Fibroblast of lung (primary cell): ENCODE data around the gene SAP30. TPM values are rescaled to one million over a fixed set of nuclear protein-coding genes. Genes with fewer than 3 reads are reported as not detected.

Source experiments
- DNase-seq, 2 donors: peaks; one replicate each; pipeline versions ENCODE4 v3.0.0 to v3.0.0-alpha.2; 2010; ENCODE audit warnings: low read depth in 2 of 2
- H2AFZ ChIP-seq: 2 replicates; pipeline ENCODE4 v1.5.1; 2012; ENCODE audit warnings: low read length, control low read depth, inconsistent platforms
- H3K27ac ChIP-seq: 2 replicates; pipeline ENCODE4 v1.5.1; 2011; ENCODE audit warnings: low read length, control low read depth; ENCODE audit not compliant: insufficient read depth
- H3K27me3 ChIP-seq: 2 replicates; pipeline ENCODE4 v1.5.1; 2011; ENCODE audit warnings: mild to moderate bottlenecking, low read length; ENCODE audit not compliant: control insufficient read depth, insufficient read depth
- H3K36me3 ChIP-seq: 2 replicates; pipeline ENCODE4 v1.5.1; 2011; ENCODE audit warnings: low read length; ENCODE audit not compliant: control insufficient read depth, insufficient read depth
- H3K4me1 ChIP-seq: 2 replicates; pipeline ENCODE4 v1.5.1; 2011; ENCODE audit warnings: low read length; ENCODE audit not compliant: control insufficient read depth, insufficient read depth; ENCODE audit errors: extremely low read depth
- H3K4me2 ChIP-seq: 2 replicates; pipeline ENCODE4 v1.5.1; 2011; ENCODE audit warnings: low read length, control low read depth; ENCODE audit not compliant: insufficient read depth; ENCODE audit errors: extremely low read depth
- H3K4me3 ChIP-seq, 4 experiments: fragments of 200-600 bp in 1 of 4; sonication (generic) in 1 of 4; replicated peaks in 1 of 4; 2 replicates each; pipeline ENCODE4 v1.5.1; 2011 to 2016; ENCODE audit warnings: low read length in 4 of 4, low read depth in 3 of 4, mild to moderate bottlenecking in 3 of 4, control low read depth in 2 of 4, inconsistent platforms in 1 of 4, mixed read lengths in 1 of 4; ENCODE audit not compliant: insufficient read depth in 1 of 4; ENCODE audit errors: control extremely low read depth in 1 of 4
- H3K79me2 ChIP-seq: 2 replicates; pipeline ENCODE4 v1.5.1; 2012; ENCODE audit warnings: mild to moderate bottlenecking, low read length, inconsistent platforms; ENCODE audit not compliant: control insufficient read depth, insufficient read depth
- H3K9ac ChIP-seq: 2 replicates; pipeline ENCODE4 v1.5.1; 2011; ENCODE audit warnings: mild to moderate bottlenecking, low read length, control low read depth; ENCODE audit not compliant: insufficient read depth
- H3K9me3 ChIP-seq: 2 replicates; pipeline ENCODE4 v1.5.1; 2012; ENCODE audit warnings: low read depth, low read length; ENCODE audit not compliant: control insufficient read depth, insufficient read depth
- H4K20me1 ChIP-seq: 2 replicates; pipeline ENCODE4 v1.5.1; 2011; ENCODE audit warnings: low read length; ENCODE audit not compliant: control insufficient read depth, insufficient read depth; ENCODE audit errors: extremely low read depth
- EZH2 ChIP-seq: IDR thresholded peaks from 2 replicates; pipeline ENCODE4 v1.5.1; 2012; ENCODE audit warnings: low read length, control low read depth, mild to moderate bottlenecking; ENCODE audit errors: missing control alignments
- polyA minus RNA-seq: library from RNA; depleted of rRNA, polyadenylated mRNA; stranded (reverse); fragments of >200 nt; gene quantifications from 2 replicates; pipeline ENCODE4 v1.2.3, GENCODE V29; 2011; ENCODE audit warnings: low replicate concordance
- polyA plus RNA-seq, 2 donors: library from polyadenylated mRNA; depleted of rRNA in 1 of 2; stranded (reverse) in 1 of 2; unstranded in 1 of 2; fragments of >200 nt; gene quantifications; 2 replicates each; pipeline ENCODE4 v1.2.1, GENCODE V29; 2011 to 2012; ENCODE audit warnings: missing spikeins in 1 of 2
- total RNA-seq: library from RNA; depleted of rRNA; stranded (reverse); fragments of >200 nt; gene quantifications from 2 replicates; pipeline ENCODE4 v1.2.1, GENCODE V29; 2014
- TF ChIP-seq, protein P1 (sequence below), 2 donors: IDR thresholded peaks in 1 of 2; conservative IDR thresholded peaks in 1 of 2; 1 replicate in 1 of 2; 2 replicates in 1 of 2; pipeline ENCODE4 v1.5.1; 2011 to 2012; ENCODE audit warnings: low read length in 2 of 2, control low read depth in 1 of 2, inconsistent platforms in 1 of 2, low read depth in 1 of 2, mild to moderate bottlenecking in 1 of 2

The SAP30 gene, protein sequence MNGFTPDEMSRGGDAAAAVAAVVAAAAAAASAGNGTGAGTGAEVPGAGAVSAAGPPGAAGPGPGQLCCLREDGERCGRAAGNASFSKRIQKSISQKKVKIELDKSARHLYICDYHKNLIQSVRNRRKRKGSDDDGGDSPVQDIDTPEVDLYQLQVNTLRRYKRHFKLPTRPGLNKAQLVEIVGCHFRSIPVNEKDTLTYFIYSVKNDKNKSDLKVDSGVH
- total RNA-seq (33.4 and 101 TPM in 2 replicates), polyA plus RNA-seq (32.5 and 33.6 TPM in 2 replicates), polyA minus RNA-seq (1.1 TPM in 2 replicates)
- 30.3 and 33.9 TPM in 2 replicates for polyA plus RNA-seq (2012)

DNA sequence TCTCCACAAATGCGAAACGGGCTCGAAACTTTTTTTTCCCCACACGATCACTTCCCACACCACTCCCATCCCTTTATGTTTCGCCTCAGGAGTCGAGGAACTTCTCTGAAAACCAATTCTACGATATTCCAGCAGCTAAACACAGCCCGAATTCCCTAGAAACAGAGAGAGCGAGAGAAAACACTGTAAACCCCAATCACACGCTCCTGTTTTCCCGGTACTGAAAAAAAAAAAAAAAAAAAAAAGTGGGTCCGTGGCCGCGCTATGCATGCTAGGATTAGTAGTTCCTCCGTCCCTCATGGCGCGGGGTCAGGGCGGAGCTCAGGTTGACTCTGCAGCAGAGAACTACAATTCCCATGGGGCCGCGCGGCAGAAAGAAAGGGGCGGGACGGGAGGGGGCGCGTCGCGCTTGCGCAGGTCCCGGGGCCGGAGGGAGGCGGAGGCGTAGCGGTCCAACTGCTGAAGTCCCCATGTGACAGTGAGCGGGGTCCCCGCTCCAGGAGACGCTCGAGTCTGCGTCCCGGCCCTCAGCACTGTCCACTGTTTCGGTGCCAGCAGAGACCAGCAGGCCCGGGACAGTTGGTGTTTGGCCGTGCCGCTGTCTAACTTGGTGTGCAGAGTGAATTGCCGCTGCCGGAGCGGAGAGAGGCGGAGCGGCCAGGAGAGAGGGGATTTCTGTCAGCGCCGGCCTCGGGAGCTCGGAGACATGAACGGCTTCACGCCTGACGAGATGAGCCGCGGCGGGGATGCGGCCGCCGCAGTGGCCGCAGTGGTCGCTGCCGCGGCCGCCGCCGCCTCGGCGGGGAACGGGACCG lies at the start of gene SAP30:
Gene SAP30 (plus strand): TSS at position 478 of the 815 bp plus-strand sequence. CDS start 229 bp downstream, at position 707.
- H3K79me2 ChIP-seq = peaks cover 36% of the 10 kb centered on the region

DNA sequence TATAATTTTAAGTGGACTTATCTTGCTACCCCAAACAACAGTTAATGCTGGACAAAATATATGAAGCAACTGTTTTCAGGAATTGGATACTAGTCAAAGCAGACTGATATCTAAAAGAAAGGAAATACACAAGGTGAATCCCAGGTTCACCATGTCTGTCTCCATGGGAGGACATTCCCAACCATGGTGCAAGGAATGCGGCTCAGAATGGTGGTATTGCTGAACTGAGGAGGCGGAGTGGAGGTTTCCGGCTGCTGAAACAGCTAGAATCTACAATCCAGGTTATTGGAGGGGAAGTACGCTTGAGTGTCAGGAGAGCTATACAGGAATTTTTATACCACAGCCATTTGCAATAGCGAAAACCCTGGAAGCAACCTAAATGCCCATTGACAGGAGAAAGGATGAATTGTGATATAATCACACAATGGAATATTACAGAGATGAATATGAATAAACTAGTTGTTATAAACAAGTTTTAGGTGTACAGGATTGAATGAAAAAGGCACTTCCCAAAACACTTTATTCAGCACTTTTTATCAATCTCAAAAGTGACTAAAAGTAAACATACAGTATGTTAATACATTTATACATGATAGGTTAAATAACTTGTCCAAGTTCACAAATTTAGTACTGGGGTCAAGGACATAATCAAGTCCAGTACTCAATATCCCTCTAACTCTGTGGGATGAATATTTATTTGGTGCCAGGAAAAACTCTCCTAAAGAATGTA lies 45.6 kb upstream of the SAP30 start:
- Histone ChIP-seq H3K27ac (no peak overlapping the region), H3K9me3 (no peaks in the 10 kb centered on the region), H3K27me3 (no peaks in the 10 kb centered on the region), H3K36me3 (peaks cover 5% of the 10 kb centered on the region), H3K4me1 (no peaks in the 10 kb centered on the region), H3K79me2 (peaks cover 2% of the 10 kb centered on the region), H3K4me2 (no peak overlapping the region), H4K20me1 (no peaks in the 10 kb centered on the region), H3K9ac (no peak overlapping the region), H3K4me3 (no peak overlapping the region), H2AFZ (no peak overlapping the region)
- TF ChIP-seq, protein P1, sequence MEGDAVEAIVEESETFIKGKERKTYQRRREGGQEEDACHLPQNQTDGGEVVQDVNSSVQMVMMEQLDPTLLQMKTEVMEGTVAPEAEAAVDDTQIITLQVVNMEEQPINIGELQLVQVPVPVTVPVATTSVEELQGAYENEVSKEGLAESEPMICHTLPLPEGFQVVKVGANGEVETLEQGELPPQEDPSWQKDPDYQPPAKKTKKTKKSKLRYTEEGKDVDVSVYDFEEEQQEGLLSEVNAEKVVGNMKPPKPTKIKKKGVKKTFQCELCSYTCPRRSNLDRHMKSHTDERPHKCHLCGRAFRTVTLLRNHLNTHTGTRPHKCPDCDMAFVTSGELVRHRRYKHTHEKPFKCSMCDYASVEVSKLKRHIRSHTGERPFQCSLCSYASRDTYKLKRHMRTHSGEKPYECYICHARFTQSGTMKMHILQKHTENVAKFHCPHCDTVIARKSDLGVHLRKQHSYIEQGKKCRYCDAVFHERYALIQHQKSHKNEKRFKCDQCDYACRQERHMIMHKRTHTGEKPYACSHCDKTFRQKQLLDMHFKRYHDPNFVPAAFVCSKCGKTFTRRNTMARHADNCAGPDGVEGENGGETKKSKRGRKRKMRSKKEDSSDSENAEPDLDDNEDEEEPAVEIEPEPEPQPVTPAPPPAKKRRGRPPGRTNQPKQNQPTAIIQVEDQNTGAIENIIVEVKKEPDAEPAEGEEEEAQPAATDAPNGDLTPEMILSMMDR (conservative IDR thresholded peaks at IDR 0.05 in 1 of 2, IDR thresholded peaks at IDR 0.05 in 1 of 2; ENCODE audit: low read depth in 1 of 2, low read length in 2 of 2) = no peak
- no peak for TF ChIP-seq EZH2
- DNase-seq = no peak

More for the DNA sequence above, at the start of gene SAP30:
- H3K4me2 ChIP-seq = peak within 1 kb of the TSS; percentile 92
- peak within 1 kb of the TSS; percentile 93 for H3K27ac ChIP-seq
- peak; percentile 97 to 99 for DNase-seq
- no peaks in the 10 kb centered on the region for H4K20me1 ChIP-seq
- no peaks in the 10 kb centered on the region for H3K9me3 ChIP-seq
- H3K27me3 ChIP-seq = no peaks in the 10 kb centered on the region
- TF ChIP-seq EZH2 = no peak
- TF ChIP-seq, protein P1 (conservative IDR thresholded peaks at IDR 0.05 in 1 of 2, IDR thresholded peaks at IDR 0.05 in 1 of 2; ENCODE audit: low read depth in 1 of 2, low read length in 2 of 2) = no peak
- peak within 1 kb of the TSS; percentile 95 for H2AFZ ChIP-seq
- H3K4me1 ChIP-seq = peaks cover 2% of the 10 kb centered on the region
- peak within 1 kb of the TSS; percentile 63 for H3K9ac ChIP-seq
- peak within 1 kb of the TSS; percentile 93 to 97 (median 94) for H3K4me3 ChIP-seq
- H3K36me3 ChIP-seq = peaks cover 1% of the 10 kb centered on the region
